HepG2 (cell line): ENCODE results near the gene CAPN11. TPM values are rescaled to one million over a fixed set of nuclear protein-coding genes. Genes with fewer than 3 reads are reported as not detected.

ENCODE experiments used
- ATAC-seq: fragments of 200-7000 bp; cut with Tn5 transposase; 3 replicates; pipeline ENCODE4 v1.9.1; 2020; ENCODE audit warnings: mild to moderate bottlenecking, moderate library complexity
- BruUV-seq: library from RNA; stranded (reverse); fragments of 400-500 nt; replicated peaks from 2 replicates; lab custom pipeline; 2021; lab: Mats Ljungman, UMichigan
- CTCF ChIA-PET: fragments of 300-600 bp; formaldehyde crosslinking; extraction: SDS; loops from one replicate; lab custom pipeline; 2021; ENCODE audit warnings: low total read pairs, inconsistent platforms, low intra/inter-chr PET ratio; lab: Yijun Ruan, JAX
- POLR2A ChIA-PET: fragments of 350-600 bp; sonication (Branson Sonifier 250); formaldehyde crosslinking; loops from one replicate; lab custom pipeline; 2020; ENCODE audit warnings: antibody characterized with exemption, inconsistent platforms; lab: Yijun Ruan, JAX
- DNase-seq: peaks from one replicate; pipeline ENCODE4 v3.0.0-alpha.2; 2015; ENCODE audit warnings: low spot score
- FAIRE-seq: peaks from 3 replicates; lab custom pipeline; 2011; peaks lifted over from hg19 to GRCh38; lab: Jason Lieb, UNC
- H2AFZ ChIP-seq: one replicate; pipeline ENCODE4 v1.6.1; 2011; ENCODE audit warnings: low read length, inconsistent platforms
- H3K27ac ChIP-seq: fragments of 300-600 bp; 3 replicates; pipeline ENCODE4 v1.8.0; 2011; ENCODE audit warnings: mixed run types, mild to moderate bottlenecking, mixed read lengths, low read length, inconsistent platforms; ENCODE audit not compliant: insufficient read depth; ENCODE audit errors: extremely low read length
- H3K27me3 ChIP-seq, 2 experiments: fragments of 200-600 bp in 1 of 2; 2 replicates in 1 of 2; 3 replicates in 1 of 2; pipeline versions ENCODE4 v1.6.0 to v1.8.0; 2011; ENCODE audit warnings: low read length in 2 of 2, mild to moderate bottlenecking in 2 of 2, moderate library complexity in 2 of 2, inconsistent platforms in 1 of 2; ENCODE audit not compliant: insufficient read depth in 2 of 2, control insufficient read depth in 1 of 2
- H3K36me3 ChIP-seq, 2 experiments: fragments of 200-600 bp in 1 of 2; replicated peaks in 1 of 2; 2 replicates in 1 of 2; 3 replicates in 1 of 2; pipeline versions ENCODE4 v1.5.1 to v1.8.0; 2011; ENCODE audit warnings: low read length in 2 of 2, inconsistent platforms in 1 of 2; ENCODE audit not compliant: insufficient read depth in 2 of 2, control insufficient read depth in 1 of 2
- H3K4me1 ChIP-seq: 2 replicates; pipeline ENCODE4 v1.5.1; 2012; ENCODE audit warnings: low read length, inconsistent platforms; ENCODE audit not compliant: insufficient read depth
- H3K4me2 ChIP-seq: 2 replicates; pipeline ENCODE4 v1.6.0; 2011; ENCODE audit warnings: low read depth, low read length, inconsistent platforms
- H3K4me3 ChIP-seq, 3 experiments: fragments of 200-600 bp in 1 of 3; sonication (generic), shearing (Covaris generic) in 1 of 3; replicated peaks in 1 of 3; 2 replicates each; pipeline ENCODE4 v1.5.1; 2011 to 2016; ENCODE audit warnings: low read length in 3 of 3, inconsistent platforms in 2 of 3, low read depth in 2 of 3, mild to moderate bottlenecking in 2 of 3, control low read depth in 1 of 3, mixed read lengths in 1 of 3; ENCODE audit not compliant: insufficient read depth in 1 of 3
- H3K79me2 ChIP-seq: one replicate; pipeline ENCODE4 v1.6.1; 2011; ENCODE audit warnings: low read length, inconsistent platforms; ENCODE audit not compliant: insufficient read depth
- H3K9ac ChIP-seq: 2 replicates; pipeline ENCODE4 v1.6.0; 2011; ENCODE audit warnings: mild to moderate bottlenecking, low read depth, low read length, inconsistent platforms; ENCODE audit not compliant: insufficient read depth
- H3K9me3 ChIP-seq: 2 replicates; pipeline ENCODE4 v1.5.1; 2012; ENCODE audit warnings: mild to moderate bottlenecking, low read length
- H4K20me1 ChIP-seq: 2 replicates; pipeline ENCODE4 v1.6.0; 2011; ENCODE audit warnings: inconsistent platforms, mild to moderate bottlenecking, low read length, moderate library complexity; ENCODE audit not compliant: insufficient read depth
- FOXP1 ChIP-seq, 2 experiments: fragments of 450-650 bp in 1 of 2; IDR thresholded peaks; 2 replicates each; pipeline ENCODE4 v1.6.1; 2017 to 2018; ENCODE audit warnings: antibody characterized with exemption in 1 of 2
- ISL2 ChIP-seq: sonication (generic); formaldehyde crosslinking; IDR thresholded peaks from 2 replicates; pipeline ENCODE4 v1.5.0; 2020; ENCODE audit warnings: missing genetic modification reagents
- KDM5B ChIP-seq: sonication (generic); formaldehyde crosslinking; IDR thresholded peaks from 2 replicates; pipeline ENCODE4 v1.4.0; 2020; ENCODE audit warnings: missing genetic modification reagents, mild to moderate bottlenecking, borderline replicate concordance
- KLF12 ChIP-seq: sonication (generic); formaldehyde crosslinking; IDR thresholded peaks from 2 replicates; pipeline ENCODE4 v1.4.0; 2020; ENCODE audit warnings: missing genetic modification reagents, borderline replicate concordance
- MED1 ChIP-seq: sonication (generic); formaldehyde crosslinking; IDR thresholded peaks from 2 replicates; pipeline ENCODE4 v1.4.0; 2020; ENCODE audit warnings: missing genetic modification reagents
- MEIS1 ChIP-seq: sonication (generic); formaldehyde crosslinking; IDR thresholded peaks from 2 replicates; pipeline ENCODE4 v1.9.0; 2021; ENCODE audit warnings: mild to moderate bottlenecking, missing genetic modification reagents, moderate library complexity, borderline replicate concordance
- MTA1 ChIP-seq: sonication (generic); formaldehyde crosslinking; IDR thresholded peaks from 2 replicates; pipeline ENCODE4 v1.4.0; 2020; ENCODE audit warnings: missing genetic modification reagents, mild to moderate bottlenecking, borderline replicate concordance
- NR1H2 ChIP-seq: sonication (generic); formaldehyde crosslinking; IDR thresholded peaks from 2 replicates; pipeline ENCODE4 v1.8.1; 2022; ENCODE audit warnings: low read depth, missing genetic modification reagents, borderline replicate concordance
- ONECUT2 ChIP-seq: sonication (generic); formaldehyde crosslinking; IDR thresholded peaks from 2 replicates; pipeline ENCODE4 v1.4.0; 2020; ENCODE audit warnings: missing genetic modification reagents
- RFX1 ChIP-seq: fragments of 450-650 bp; IDR thresholded peaks from 2 replicates; pipeline ENCODE4 v1.6.1; 2017
- SMAD1 ChIP-seq: sonication (generic); formaldehyde crosslinking; IDR thresholded peaks from 2 replicates; pipeline ENCODE4 v1.4.0; 2020; ENCODE audit warnings: missing genetic modification reagents, low read depth, mild to moderate bottlenecking, borderline replicate concordance
- STAT5B ChIP-seq: sonication (generic); formaldehyde crosslinking; IDR thresholded peaks from 2 replicates; pipeline ENCODE4 v1.4.0; 2020; ENCODE audit warnings: missing genetic modification reagents
- TCF12 ChIP-seq, 2 experiments: fragments of 450-650 bp in 1 of 2; sonication (generic) in 1 of 2; formaldehyde crosslinking in 1 of 2; IDR thresholded peaks; 2 replicates each; pipeline versions ENCODE4 v1.6.1 to v1.8.0; 2017 to 2022; ENCODE audit warnings: antibody characterized with exemption in 1 of 2, mild to moderate bottlenecking in 1 of 2, missing genetic modification reagents in 1 of 2, moderate library complexity in 1 of 2
- ZNF17 ChIP-seq: sonication (generic); formaldehyde crosslinking; IDR thresholded peaks from 2 replicates; pipeline ENCODE4 v1.5.0; 2020; ENCODE audit warnings: mild to moderate bottlenecking, missing genetic modification reagents
- ZNF225 ChIP-seq: sonication (generic); formaldehyde crosslinking; IDR thresholded peaks from 2 replicates; pipeline ENCODE4 v1.4.0; 2020; ENCODE audit warnings: mild to moderate bottlenecking, missing genetic modification reagents
- ZNF414 ChIP-seq: sonication (generic); formaldehyde crosslinking; IDR thresholded peaks from 2 replicates; pipeline ENCODE4 v1.5.0; 2020; ENCODE audit warnings: missing genetic modification reagents
- ZNF615 ChIP-seq: sonication (generic); formaldehyde crosslinking; IDR thresholded peaks from 2 replicates; pipeline ENCODE4 v1.5.0; 2020; ENCODE audit warnings: mild to moderate bottlenecking, missing genetic modification reagents, borderline replicate concordance
- ZNF616 ChIP-seq: sonication (generic); formaldehyde crosslinking; IDR thresholded peaks from 2 replicates; pipeline ENCODE4 v1.5.0; 2020; ENCODE audit warnings: low read depth, mild to moderate bottlenecking, missing genetic modification reagents
- ZSCAN22 ChIP-seq: sonication (generic); formaldehyde crosslinking; IDR thresholded peaks from 2 replicates; pipeline ENCODE4 v1.4.0; 2020; ENCODE audit warnings: mild to moderate bottlenecking, missing genetic modification reagents
- ZSCAN30 ChIP-seq: sonication (generic); formaldehyde crosslinking; IDR thresholded peaks from 2 replicates; pipeline ENCODE4 v1.5.0; 2020; ENCODE audit warnings: mild to moderate bottlenecking, missing genetic modification reagents
- ZZZ3 ChIP-seq: sonication (generic); formaldehyde crosslinking; IDR thresholded peaks from 2 replicates; pipeline ENCODE4 v1.4.0; 2020; ENCODE audit warnings: missing genetic modification reagents, mild to moderate bottlenecking, borderline replicate concordance
- WGBS: methylation state at CpG from one replicate; pipeline ENCODE4 v1.1.6; 2017; ENCODE audit warnings: low lambda C conversion rate; 5-methylcytosine and 5-hydroxymethylcytosine counted together
- in situ Hi-C: cut with HindIII; loops from 2 replicates; pipeline ENCODE4 v1.10.0; 2017; ENCODE audit warnings: low pct_unique_long_range_greater_than_20kb; ENCODE audit not compliant: extremely low pct_ligation_motif_present
- intact Hi-C: fragments of 100-400 bp; cut with micrococcal nuclease; formaldehyde crosslinking; loops from one replicate; pipeline ENCODE4 v1.10.0; 2022; ENCODE audit not compliant: unreplicated experiment
- polyA plus RNA-seq, 8 experiments: library from polyadenylated mRNA; depleted of rRNA in 3 of 8; stranded (reverse) in 7 of 8; unstranded in 1 of 8; fragments of >200 nt; fragmentation: Illumina TruSeq in 4 of 8; extraction: Trizol in 4 of 8; gene quantifications; 2 replicates each; pipeline versions ENCODE4 v1.2.1 to v1.2.3, GENCODE V29; 2011 to 2016; ENCODE audit warnings: low read depth in 4 of 8, missing spikeins in 1 of 8, mixed read lengths in 1 of 8; ENCODE audit not compliant: insufficient read depth in 1 of 8
- total RNA-seq, 5 experiments: library from RNA; depleted of rRNA; stranded (reverse); fragments of >200 nt; fragmentation: Illumina TruSeq; extraction: Trizol; gene quantifications; 2 replicates each; pipeline ENCODE4 v1.2.3, GENCODE V29; 2016; ENCODE audit warnings: low read depth in 1 of 5
- TF ChIP-seq, protein P1 (sequence below): IDR thresholded peaks from 2 replicates; pipeline ENCODE4 v1.6.1; 2016; ENCODE audit warnings: missing genetic modification reagents, missing compliant biosample characterization
- TF ChIP-seq, protein P2 (sequence below): IDR thresholded peaks from 2 replicates; pipeline ENCODE4 v1.6.1; 2016

CAPN11 gene
- total and polyA plus RNA-seq, 2 of the 13 experiments (the other 11 are each of a cell fraction or from before 2014, with no cell fraction given) = 0.07 to 0.11 TPM

DNA sequence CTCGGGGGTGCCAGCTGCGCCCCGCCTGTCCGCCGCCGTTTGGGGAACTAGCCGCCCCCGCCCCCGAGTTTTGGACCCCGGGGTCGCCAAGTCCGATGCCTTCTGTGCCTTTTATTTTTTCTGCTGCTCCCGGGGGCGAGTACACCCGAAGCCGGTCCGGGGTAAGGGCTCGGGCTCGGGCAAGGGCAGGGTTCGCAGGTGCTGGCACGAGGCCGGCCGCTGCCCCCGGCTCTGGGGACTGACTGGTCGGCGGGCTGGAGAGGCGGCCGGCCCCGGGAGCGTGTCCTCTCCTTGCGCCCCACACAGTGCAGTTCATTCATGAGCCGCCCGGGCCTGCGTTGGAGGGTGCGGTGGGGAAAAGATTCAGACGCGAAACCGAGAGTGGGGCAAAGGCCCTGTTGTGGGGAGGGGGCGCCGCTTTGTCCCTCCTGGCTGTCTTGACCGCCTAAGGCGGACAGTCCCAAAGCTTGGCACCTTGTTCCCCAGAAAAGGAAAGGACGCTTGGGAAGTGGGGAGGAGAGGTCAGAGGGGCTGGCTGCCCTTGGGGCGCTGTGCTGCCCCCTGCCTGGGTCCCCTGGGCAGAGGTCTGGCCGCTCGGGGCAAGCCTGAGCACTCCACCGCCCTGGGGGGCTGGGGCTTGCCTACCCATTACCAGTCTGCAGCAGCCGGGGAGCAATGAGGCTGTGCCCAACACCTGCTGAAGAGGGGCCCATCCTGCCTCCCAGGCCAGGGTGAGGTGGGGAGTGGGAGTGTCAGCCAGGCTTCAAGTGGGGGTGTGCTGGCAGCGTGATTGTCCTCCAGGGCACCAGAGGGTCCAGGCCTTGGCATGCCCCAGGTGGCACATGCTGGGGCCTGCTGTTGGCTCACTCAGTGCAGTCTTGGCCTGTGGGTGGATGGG, 30.4 kb upstream of the CAPN11 start:
- 3% methylated on average over 37 of the region's 49 CpGs for WGBS
- Histone ChIP-seq H2AFZ (no peak overlapping the region), H3K27me3 (no peaks in the 10 kb centered on the region; a peak in 1 of 5 replicates), H4K20me1 (peaks cover 30% of the 10 kb centered on the region), H3K4me2 (peak overlapping the region; percentile 96), H3K9me3 (no peaks in the 10 kb centered on the region), H3K4me1 (peaks cover 79% of the 10 kb centered on the region), H3K27ac (peak overlapping the region; percentile 63), H3K4me3 (peak overlapping the region; percentile 87 to 95 (median 94)), H3K9ac (peak overlapping the region; percentile 81), H3K79me2 (peaks cover 74% of the 10 kb centered on the region), H3K36me3 (peaks cover 0 to 7% of the 10 kb centered on the region in 2 experiments; a peak in 1 of 5 replicates)
- DNase-seq = peak; percentile 35
- intact Hi-C loops = loop anchor here (2.0 kb wide), 1 partner anchor 23 kb away; no protein-coding TSS in a partner anchor
- ATAC-seq = peak; percentile 85
- CTCF ChIA-PET = no interaction called here
- POLR2A ChIA-PET = interaction anchor here (0.6 to 1.5 kb wide), 14 partner anchors 10 to 871 kb away, joined by 3 to 17 read pairs (median 5); partner anchors contain the start of genes HSP90AB1 and SLC35B2
- no TSS peak for BruUV-seq
- FAIRE-seq = no peak
- in situ Hi-C loops = no loop called here
- no peak for TF ChIP-seq NR1H2 (CRISPR knock-in tag)
- no peak for TF ChIP-seq ZNF414
- no peak for TF ChIP-seq MEIS1 (CRISPR knock-in tag)
- TF ChIP-seq FOXP1 (IDR thresholded peaks at IDR 0.05) = no peak
- no peak for TF ChIP-seq FOXP1 (CRISPR knock-in tag; IDR thresholded peaks at IDR 0.05)
- peak; percentile 81 for TF ChIP-seq KDM5B (CRISPR knock-in tag)
- TF ChIP-seq ZSCAN30 (CRISPR knock-in tag) = peak; percentile 87
- no peak for TF ChIP-seq SMAD1 (CRISPR knock-in tag)
- TF ChIP-seq ONECUT2 = no peak
- TF ChIP-seq MTA1 (CRISPR knock-in tag) = peak; percentile 85; the same call in 1 of the 2 replicates
- no peak for TF ChIP-seq ZNF616
- peak; percentile 78; the same call in 1 of the 2 replicates for TF ChIP-seq ZNF615 (CRISPR knock-in tag)
- no peak for TF ChIP-seq TCF12 (IDR thresholded peaks at IDR 0.05)
- TF ChIP-seq TCF12 (CRISPR knock-in tag; IDR thresholded peaks at IDR 0.05) = no peak
- no peak for TF ChIP-seq STAT5B (CRISPR knock-in tag)
- TF ChIP-seq, protein P1, sequence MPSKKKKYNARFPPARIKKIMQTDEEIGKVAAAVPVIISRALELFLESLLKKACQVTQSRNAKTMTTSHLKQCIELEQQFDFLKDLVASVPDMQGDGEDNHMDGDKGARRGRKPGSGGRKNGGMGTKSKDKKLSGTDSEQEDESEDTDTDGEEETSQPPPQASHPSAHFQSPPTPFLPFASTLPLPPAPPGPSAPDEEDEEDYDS (CRISPR knock-in tag) = no peak
- peak; percentile 55; the same call in 1 of the 2 replicates for TF ChIP-seq ZNF17
- no peak for TF ChIP-seq ISL2
- TF ChIP-seq MED1 (CRISPR knock-in tag) = no peak
- TF ChIP-seq, protein P2, sequence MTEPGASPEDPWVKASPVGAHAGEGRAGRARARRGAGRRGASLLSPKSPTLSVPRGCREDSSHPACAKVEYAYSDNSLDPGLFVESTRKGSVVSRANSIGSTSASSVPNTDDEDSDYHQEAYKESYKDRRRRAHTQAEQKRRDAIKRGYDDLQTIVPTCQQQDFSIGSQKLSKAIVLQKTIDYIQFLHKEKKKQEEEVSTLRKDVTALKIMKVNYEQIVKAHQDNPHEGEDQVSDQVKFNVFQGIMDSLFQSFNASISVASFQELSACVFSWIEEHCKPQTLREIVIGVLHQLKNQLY (CRISPR knock-in tag) = no peak
- no peak for TF ChIP-seq ZNF225 (CRISPR knock-in tag)
- TF ChIP-seq RFX1 = no peak
- no peak for TF ChIP-seq ZSCAN22 (CRISPR knock-in tag)
- 0 out of 2 replicates have a peak, but pooled peaks have one; percentile 26 for TF ChIP-seq ZZZ3 (CRISPR knock-in tag)
- TF ChIP-seq KLF12 (CRISPR knock-in tag) = peak; percentile 38; the same call in 1 of the 2 replicates
